Stomach (tissue), 4 donors: Measurements from ENCODE around the gene COL4A2.

Source experiments
- CTCF ChIP-seq, 7 experiments: fragments of 450-650 bp in 4 of 7; fragments of 200-600 bp in 3 of 7; sonication (generic) in 3 of 7; IDR thresholded peaks; one replicate each; pipeline ENCODE4 v1.5.1; 2016 to 2019; ENCODE audit warnings: antibody characterized with exemption in 7 of 7, control low read depth in 2 of 7, mild to moderate bottlenecking in 1 of 7
- POLR2A ChIP-seq, 4 donors: fragments of 450-650 bp; IDR thresholded peaks; one replicate each; pipeline ENCODE4 v1.6.1; 2016; ENCODE audit warnings: antibody characterized with exemption in 4 of 4, control low read depth in 2 of 4, mild to moderate bottlenecking in 1 of 4, moderate library complexity in 1 of 4
- POLR2AphosphoS5 ChIP-seq, 3 donors: sonication (generic); formaldehyde crosslinking; IDR thresholded peaks; one replicate each; pipeline ENCODE4 v1.6.1; 2016; ENCODE audit warnings: antibody characterized with exemption in 3 of 3

GRCh38 chr13:110549795-110550160, 242.7 kb downstream of the COL4A2 start:
- TF ChIP-seq CTCF (IDR thresholded peaks at IDR 0.05): no peak
- TF ChIP-seq POLR2A (IDR thresholded peaks at IDR 0.05): no peak
- TF ChIP-seq POLR2AphosphoS5 (IDR thresholded peaks at IDR 0.05): no peak
